Heart left ventricle (tissue), 16 donors: ENCODE results near the gene LRRC3B. TPM values are rescaled to one million over a fixed set of nuclear protein-coding genes. Genes with fewer than 3 reads are reported as not detected.
A peak's percentile ranks its signal among the peaks of the same experiment; 100 is the strongest.

Source experiments
- ATAC-seq, 4 donors: fragments of 200-7000 bp; cut with Tn5 transposase; one replicate each; pipeline ENCODE4 v1.9.1; 2020 to 2022; ENCODE audit warnings: moderate library complexity in 4 of 4, mild to moderate bottlenecking in 3 of 4, moderate number of reproducible peaks in 1 of 4
- DNase-seq, 5 donors: peaks; one replicate each; pipeline ENCODE4 v3.0.0-alpha.2; 2020
- H3K27ac ChIP-seq, 12 donors: fragments of 200-600 bp; sonication (generic) in 4 of 12; one replicate each; pipeline versions ENCODE4 v1.5.0 to v1.8.0; 2016 to 2022; ENCODE audit warnings: mild to moderate bottlenecking in 2 of 12
- H3K27me3 ChIP-seq, 9 donors: fragments of 200-600 bp; sonication (generic) in 2 of 9; one replicate each; pipeline versions ENCODE4 v1.5.1 to v1.8.0; 2016 to 2022; ENCODE audit warnings: mild to moderate bottlenecking in 3 of 9
- H3K36me3 ChIP-seq, 9 donors: fragments of 200-600 bp; sonication (generic) in 2 of 9; one replicate each; pipeline versions ENCODE4 v1.5.0 to v1.8.0; 2018 to 2022; ENCODE audit warnings: mild to moderate bottlenecking in 2 of 9
- H3K4me1 ChIP-seq, 12 donors: fragments of 200-600 bp; sonication (generic) in 4 of 12; one replicate each; pipeline versions ENCODE4 v1.5.0 to v1.8.0; 2016 to 2022; ENCODE audit warnings: mild to moderate bottlenecking in 3 of 12
- H3K4me3 ChIP-seq, 12 donors: fragments of 200-600 bp; sonication (generic) in 4 of 12; one replicate each; pipeline versions ENCODE4 v1.5.0 to v1.8.0; 2017 to 2022; ENCODE audit warnings: mild to moderate bottlenecking in 9 of 12, moderate library complexity in 4 of 12
- H3K9me3 ChIP-seq, 12 donors: fragments of 200-600 bp; sonication (generic) in 4 of 12; one replicate each; pipeline versions ENCODE4 v1.5.0 to v1.8.0; 2016 to 2022; ENCODE audit warnings: mild to moderate bottlenecking in 1 of 12
- CTCF ChIP-seq, 12 donors: fragments of 200-600 bp; sonication (generic) in 4 of 12; IDR thresholded peaks; one replicate each; pipeline versions ENCODE4 v1.5.0 to v1.8.0; 2018 to 2022; ENCODE audit warnings: antibody characterized with exemption in 12 of 12, mild to moderate bottlenecking in 5 of 12
- POLR2A ChIP-seq, 2 donors: fragments of 450-650 bp; IDR thresholded peaks; one replicate each; pipeline ENCODE4 v1.6.1; 2017; ENCODE audit warnings: antibody characterized with exemption in 2 of 2, mild to moderate bottlenecking in 2 of 2, moderate library complexity in 2 of 2
- WGBS, 4 donors: extraction: QIAGEN DNeasy Blood & Tissue Kit in 2 of 4; methylation state at CpG; one replicate each; pipeline versions ENCODE4 v1.1.5 to v1.1.7; 2013 to 2018; 5-methylcytosine and 5-hydroxymethylcytosine counted together
- intact Hi-C, 10 donors: fragments of 100-400 bp; cut with DNase I; formaldehyde crosslinking; loops; one replicate each; pipeline versions ENCODE4 v1.11.1 to v1.14.2; 2022
- polyA plus RNA-seq, 2 donors: library from polyadenylated mRNA; stranded (reverse); fragments of 200-250 nt; gene quantifications; one replicate each; pipeline ENCODE4 v1.2.3, GENCODE V29; 2013
- total RNA-seq, 9 donors: library from RNA; depleted of rRNA in 2 of 9; stranded (reverse); fragments of >200 nt in 2 of 9; fragmentation: NEBNext Ultra II Directional in 3 of 9; extraction: Animal tissue kit (Norgen Biotek cat#: 25700) in 3 of 9; gene quantifications; one replicate each; pipeline versions ENCODE4 v1.1.0 to v1.2.4, GENCODE V29; 2016 to 2023
- donor health status: ischemic (EF 13 %, LVEDD 7.1; RV severe dilation, severe dysfunction).
- donor health status: healthy with polysubstance abuse.
- donor health status: DM: no; HTN: yes; CAD: no.
- donor health status: DM: no; HTN: no; CAD: no.
- donor health status: ischemic (EF 25% LVEDD 6.9; RV normal size, moderate dysfunction).
- donor health status: ischemic (EF 25% LVEDD 5.7; RV mildly dilated, moderate dysfunction).
- donor health status: healthy.
- donor health status: DM: yes; HTN: yes; CAD: no.
- donor health status: ischemic (EF 35%, LVEDD 5.7; RV mildly dilated, moderate dysfunction).
- donor health status: nonischemic (EF 11% LVEDD 7.7; RV severe dilation, severe dysfunction).
- donor health status: DM: yes; HTN: yes; CAD: no.
- donor health status: PGD.
- donor health status: ischemic (EF 29% LVEDD 5.4; RV normal size, mild dysfunction).
- donor health status: nonischemic (EF 23%, LVEDD 6.1; RV moderate dilation, normal function).

LRRC3B gene
- total and polyA plus RNA-seq, 11 donors = 0.04 to 0.32 (median 0.22) TPM; not detected in 4

DNA sequence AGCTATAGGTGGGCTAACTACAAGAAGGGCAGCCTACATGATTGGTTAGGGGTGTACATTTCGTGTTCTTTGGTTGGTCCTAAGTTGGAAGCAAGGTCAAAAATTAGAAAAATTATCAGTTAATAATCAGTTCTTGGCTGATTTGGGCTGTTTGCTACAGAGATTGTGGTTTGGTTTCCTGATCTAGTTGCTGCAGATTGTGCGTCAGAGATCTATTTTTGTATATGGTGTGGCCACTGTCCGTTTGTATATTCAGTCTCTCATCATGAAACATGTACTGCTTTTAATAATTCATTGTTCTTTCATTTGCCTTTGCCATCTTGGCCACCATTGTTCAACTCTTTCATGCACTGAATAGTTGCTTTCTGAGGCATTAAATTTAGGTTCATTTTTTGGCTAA, 80.9 kb downstream of the LRRC3B start:
- Histone ChIP-seq H3K27me3 (peaks cover 0 to 2% (median 0%) of the 10 kb centered on the region in 9 donors), H3K36me3 (no peaks in the 10 kb centered on the region), H3K4me3 (no peak overlapping the region), H3K4me1 (no peaks in the 10 kb centered on the region), H3K9me3 (no peaks in the 10 kb centered on the region), H3K27ac (no peak overlapping the region)
- intact Hi-C loops = loop anchor here in 1 of 10 donors (10.0 kb wide), 1 partner anchor 589 kb away; no protein-coding TSS in a partner anchor
- TF ChIP-seq POLR2A (IDR thresholded peaks at IDR 0.05) = no peak
- no peak for TF ChIP-seq CTCF (IDR thresholded peaks at IDR 0.05)
- DNase-seq (no peak), ATAC-seq (no peak)
- WGBS, 4 donors = 62 to 79% (median 77%) methylated on average over 3 of the region's 3 CpGs

GRCh38 chr3:26704736-26705135, 82.2 kb downstream of the LRRC3B start:
- DNase-seq = no peak
- H3K4me3 ChIP-seq = no peak overlapping the region
- peaks cover 0 to 2% (median 0%) of the 10 kb centered on the region in 9 donors for H3K27me3 ChIP-seq
- intact Hi-C loops = loop anchor here in 1 of 10 donors (10.0 kb wide), 1 partner anchor 590 kb away; no protein-coding TSS in a partner anchor
- TF ChIP-seq POLR2A (IDR thresholded peaks at IDR 0.05) (no peak), CTCF (IDR thresholded peaks at IDR 0.05) (no peak)
- H3K27ac ChIP-seq = no peak overlapping the region
- no peaks in the 10 kb centered on the region for H3K36me3 ChIP-seq
- no peak for ATAC-seq
- 79 to 90% (median 83%) methylated on average over 2 of the region's 2 CpGs for WGBS, 4 donors
- H3K9me3 ChIP-seq = no peaks in the 10 kb centered on the region
- no peaks in the 10 kb centered on the region for H3K4me1 ChIP-seq

- TF ChIP-seq POLR2A (IDR thresholded peaks at IDR 0.05) = no peak
- TF ChIP-seq CTCF (IDR thresholded peaks at IDR 0.05) = no peak
- no peak for ATAC-seq
- Histone ChIP-seq H3K9me3 (no peaks in the 10 kb centered on the region), H3K4me1 (peaks cover 0 to 3% (median 0%) of the 10 kb centered on the region in 12 donors), H3K4me3 (no peak overlapping the region), H3K27ac (no peak overlapping the region), H3K27me3 (no peaks in the 10 kb centered on the region), H3K36me3 (no peaks in the 10 kb centered on the region)
- intact Hi-C loops = loop anchor here in 1 of 10 donors (10.0 kb wide), 1 partner anchor 594 kb away; no protein-coding TSS in a partner anchor
- no peak for DNase-seq
- 75 to 84% (median 81%) methylated on average over 1 of the region's 1 CpG for WGBS, 4 donors
Observed at GRCh38 chr3:26708501-26708900, 85.9 kb downstream of the LRRC3B start.

- Histone ChIP-seq H3K4me1 (peaks cover 0 to 3% (median 0%) of the 10 kb centered on the region in 12 donors), H3K4me3 (no peak overlapping the region), H3K27ac (no peak overlapping the region), H3K27me3 (no peaks in the 10 kb centered on the region), H3K36me3 (no peaks in the 10 kb centered on the region), H3K9me3 (peaks cover 0 to 4% (median 0%) of the 10 kb centered on the region in 12 donors)
- intact Hi-C loops = loop anchor here (2.0 to 10.0 kb wide), 8 partner anchors 808 to 1065 kb away; partner anchors contain the start of gene TOP2B (in 1 of the 10)
- ATAC-seq (peak in 2 of 4 donors; percentile 49 to 62), DNase-seq (peak in 1 of 5 donors; percentile 11)
- TF ChIP-seq CTCF (IDR thresholded peaks at IDR 0.05) (peak; percentile 54 to 85 (median 70)), POLR2A (IDR thresholded peaks at IDR 0.05) (no peak)
- WGBS, 4 donors = 38 to 41% (median 39%) methylated on average over 5 of the region's 5 CpGs
Observed at GRCh38 chr3:26712211-26713026, 89.8 kb downstream of the LRRC3B start.
